Measurements from ENCODE around the gene CDC37L1. TPM values are rescaled to one million over a fixed set of nuclear protein-coding genes. Genes with fewer than 3 reads are reported as not detected.

Gene CDC37L1
- total and polyA plus RNA-seq, 9 donors, result 14.6 to 24.2 (median 20.7) TPM

DNA sequence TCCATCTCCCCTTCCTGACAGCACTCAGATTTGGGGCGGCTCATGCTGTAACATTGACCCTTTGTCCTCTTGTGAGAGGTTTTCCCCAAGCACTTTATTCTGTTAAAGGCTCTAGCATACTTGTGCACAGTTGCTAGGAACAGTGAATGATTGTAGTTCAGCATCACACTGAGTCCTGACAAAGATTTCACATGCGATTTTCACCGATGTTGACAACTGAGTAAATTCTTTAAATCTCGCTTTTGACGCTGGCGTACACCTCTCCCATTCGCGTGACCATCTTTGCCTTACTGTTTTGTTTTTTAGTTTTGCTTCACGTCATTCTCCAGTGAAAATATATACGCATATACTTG, 780 bp downstream of the CDC37L1 start:
- intact Hi-C loops (cut with DNase I), result no loop called here
- H3K36me3 ChIP-seq, result no peaks in the 10 kb centered on the region
- WGBS, 3 donors, result 0% methylated on average over 10 of the region's 10 CpGs
- H3K4me1 ChIP-seq (ENCODE audit: insufficient read depth), result peaks cover 5% of the 10 kb centered on the region
- no peaks in the 10 kb centered on the region for H3K9me3 ChIP-seq
- peak overlapping the region; percentile 90 to 91 for H3K27ac ChIP-seq
- no peak for DNase-seq
- TF ChIP-seq EP300 (IDR thresholded peaks at IDR 0.05) (no peak), POLR2A (IDR thresholded peaks at IDR 0.05) (no peak)
- TF ChIP-seq, protein P1, sequence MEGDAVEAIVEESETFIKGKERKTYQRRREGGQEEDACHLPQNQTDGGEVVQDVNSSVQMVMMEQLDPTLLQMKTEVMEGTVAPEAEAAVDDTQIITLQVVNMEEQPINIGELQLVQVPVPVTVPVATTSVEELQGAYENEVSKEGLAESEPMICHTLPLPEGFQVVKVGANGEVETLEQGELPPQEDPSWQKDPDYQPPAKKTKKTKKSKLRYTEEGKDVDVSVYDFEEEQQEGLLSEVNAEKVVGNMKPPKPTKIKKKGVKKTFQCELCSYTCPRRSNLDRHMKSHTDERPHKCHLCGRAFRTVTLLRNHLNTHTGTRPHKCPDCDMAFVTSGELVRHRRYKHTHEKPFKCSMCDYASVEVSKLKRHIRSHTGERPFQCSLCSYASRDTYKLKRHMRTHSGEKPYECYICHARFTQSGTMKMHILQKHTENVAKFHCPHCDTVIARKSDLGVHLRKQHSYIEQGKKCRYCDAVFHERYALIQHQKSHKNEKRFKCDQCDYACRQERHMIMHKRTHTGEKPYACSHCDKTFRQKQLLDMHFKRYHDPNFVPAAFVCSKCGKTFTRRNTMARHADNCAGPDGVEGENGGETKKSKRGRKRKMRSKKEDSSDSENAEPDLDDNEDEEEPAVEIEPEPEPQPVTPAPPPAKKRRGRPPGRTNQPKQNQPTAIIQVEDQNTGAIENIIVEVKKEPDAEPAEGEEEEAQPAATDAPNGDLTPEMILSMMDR (IDR thresholded peaks at IDR 0.05), result no peak
- H3K4me3 ChIP-seq, result peak overlapping the region; percentile 59
- H3K27me3 ChIP-seq, result no peaks in the 10 kb centered on the region

DNA sequence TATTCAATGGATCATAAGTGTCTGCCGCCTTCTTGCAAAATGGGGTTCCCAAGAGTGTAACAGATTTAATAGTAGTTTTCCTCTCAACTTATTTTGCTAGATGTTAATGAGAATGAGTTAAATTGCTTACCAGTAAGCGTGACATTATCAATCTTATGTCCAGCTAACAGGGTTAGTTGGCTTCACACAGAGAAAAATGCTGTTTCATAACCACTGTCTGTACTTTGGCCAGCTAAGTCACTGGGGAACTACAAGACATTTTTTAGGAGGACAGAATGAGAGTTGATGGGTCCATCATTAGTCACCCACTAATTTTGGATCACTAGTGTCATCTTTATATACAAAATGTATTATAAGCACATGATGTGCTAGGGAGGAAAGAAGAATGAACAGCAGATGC, 1.4 kb downstream of the CDC37L1 start:
- intact Hi-C loops (cut with DNase I), result no loop called here
- H3K9me3 ChIP-seq, result no peaks in the 10 kb centered on the region
- peaks cover 5% of the 10 kb centered on the region for H3K4me1 ChIP-seq (ENCODE audit: insufficient read depth)
- TF ChIP-seq POLR2A (IDR thresholded peaks at IDR 0.05) (no peak), EP300 (IDR thresholded peaks at IDR 0.05) (no peak)
- TF ChIP-seq, protein P1 (IDR thresholded peaks at IDR 0.05), result no peak
- no peaks in the 10 kb centered on the region for H3K27me3 ChIP-seq
- peak overlapping the region; percentile 59 for H3K4me3 ChIP-seq
- WGBS, 3 donors, result 22 to 32% (median 23%) methylated on average over 2 of the region's 2 CpGs
- H3K27ac ChIP-seq, result peak overlapping the region in 1 of 2 donors; percentile 91
- DNase-seq, result no peak
- H3K36me3 ChIP-seq, result no peaks in the 10 kb centered on the region

DNA sequence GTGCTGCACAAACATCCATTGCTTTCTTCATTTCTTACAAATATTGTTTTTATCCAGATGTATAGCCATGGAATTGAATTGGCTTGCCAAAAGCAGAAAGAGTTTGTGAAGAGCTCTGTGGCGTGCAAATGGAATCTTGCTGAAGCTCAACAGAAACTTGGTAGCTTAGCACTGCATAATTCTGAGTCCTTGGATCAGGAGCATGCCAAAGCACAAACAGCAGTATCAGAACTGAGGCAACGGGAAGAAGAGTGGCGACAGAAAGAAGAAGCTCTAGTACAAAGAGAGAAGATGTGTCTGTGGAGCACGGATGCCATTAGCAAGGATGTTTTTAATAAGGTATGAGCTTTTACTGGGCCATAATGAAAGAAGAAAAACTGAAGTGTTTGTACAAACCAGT, 5.5 kb downstream of the CDC37L1 start:
- intact Hi-C loops (cut with DNase I), result no loop called here
- Histone ChIP-seq H3K27ac (no peak overlapping the region), H3K36me3 (no peaks in the 10 kb centered on the region), H3K27me3 (no peaks in the 10 kb centered on the region), H3K4me3 (no peak overlapping the region), H3K9me3 (no peaks in the 10 kb centered on the region), H3K4me1 (ENCODE audit: insufficient read depth) (peaks cover 13% of the 10 kb centered on the region)
- WGBS, 3 donors, result 82 to 85% (median 84%) methylated on average over 4 of the region's 4 CpGs
- TF ChIP-seq EP300 (IDR thresholded peaks at IDR 0.05) (no peak), POLR2A (IDR thresholded peaks at IDR 0.05) (no peak)
- TF ChIP-seq, protein P1 (IDR thresholded peaks at IDR 0.05), result no peak
- no peak for DNase-seq

DNA sequence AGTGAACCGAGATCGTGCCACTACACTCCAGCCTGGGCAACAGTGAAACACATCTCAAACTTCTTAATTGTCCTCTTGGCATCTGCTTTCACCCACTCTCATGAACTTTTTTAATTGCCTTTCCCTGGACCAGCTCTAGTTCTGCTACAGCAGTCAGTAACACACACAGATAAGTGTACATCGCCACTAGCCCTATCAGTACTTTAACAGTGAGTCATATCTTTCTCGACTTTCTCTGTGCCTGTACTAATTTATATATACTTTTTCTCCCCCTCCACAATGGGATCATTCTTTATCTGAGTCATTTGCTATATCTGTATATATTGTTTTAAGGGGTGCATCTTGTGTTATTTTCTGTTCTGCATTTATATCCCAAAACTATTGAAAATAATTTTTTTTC, 6.7 kb downstream of the CDC37L1 start:
- WGBS, 3 donors, result 43 to 53% (median 48%) methylated on average over 4 of the region's 4 CpGs
- intact Hi-C loops (cut with DNase I), result no loop called here
- no peak overlapping the region for H3K27ac ChIP-seq
- no peak overlapping the region for H3K4me3 ChIP-seq
- no peaks in the 10 kb centered on the region for H3K27me3 ChIP-seq
- no peak for DNase-seq
- no peaks in the 10 kb centered on the region for H3K36me3 ChIP-seq
- peaks cover 19% of the 10 kb centered on the region for H3K4me1 ChIP-seq (ENCODE audit: insufficient read depth)
- H3K9me3 ChIP-seq, result no peaks in the 10 kb centered on the region
- TF ChIP-seq EP300 (IDR thresholded peaks at IDR 0.05) (no peak), POLR2A (IDR thresholded peaks at IDR 0.05) (no peak)
- TF ChIP-seq, protein P1 (IDR thresholded peaks at IDR 0.05), result no peak

DNA sequence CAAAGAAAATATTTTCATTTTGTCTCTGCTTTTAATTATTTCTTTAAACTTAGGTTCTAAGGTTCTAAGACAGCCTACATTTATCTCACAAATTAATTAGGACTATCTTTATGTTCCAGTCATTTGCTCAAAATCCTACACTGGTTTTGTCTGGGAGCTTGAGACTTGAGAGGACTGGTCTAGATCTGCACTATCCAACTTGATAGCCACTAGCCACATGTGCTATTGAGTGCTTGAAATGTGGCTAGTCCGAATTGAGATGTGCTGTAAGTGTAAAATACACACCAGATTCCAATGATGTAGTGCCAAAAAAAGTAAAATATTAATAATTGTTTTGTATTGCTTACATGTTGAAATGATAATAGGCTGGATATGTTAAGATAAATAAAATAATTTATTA, 7.2 kb downstream of the CDC37L1 start:
- no peak overlapping the region for H3K27ac ChIP-seq
- H3K36me3 ChIP-seq, result no peaks in the 10 kb centered on the region
- H3K9me3 ChIP-seq, result no peaks in the 10 kb centered on the region
- 2 to 16% (median 9%) methylated on average over 1 of the region's 1 CpG for WGBS, 3 donors
- TF ChIP-seq POLR2A (IDR thresholded peaks at IDR 0.05) (no peak), EP300 (IDR thresholded peaks at IDR 0.05) (no peak)
- TF ChIP-seq, protein P1 (IDR thresholded peaks at IDR 0.05), result no peak
- DNase-seq, result no peak
- H3K4me3 ChIP-seq, result no peak overlapping the region
- intact Hi-C loops (cut with DNase I), result no loop called here
- peaks cover 16% of the 10 kb centered on the region for H3K4me1 ChIP-seq (ENCODE audit: insufficient read depth)
- no peaks in the 10 kb centered on the region for H3K27me3 ChIP-seq
